HK-2 (cell line): Measurements from ENCODE around the gene ANGPT4.

Experiments
- DNase-seq: peaks from one replicate; pipeline ENCODE4 v3.0.0-alpha.2; 2018; ENCODE audit not compliant: unreplicated experiment

The ANGPT4 gene, protein sequence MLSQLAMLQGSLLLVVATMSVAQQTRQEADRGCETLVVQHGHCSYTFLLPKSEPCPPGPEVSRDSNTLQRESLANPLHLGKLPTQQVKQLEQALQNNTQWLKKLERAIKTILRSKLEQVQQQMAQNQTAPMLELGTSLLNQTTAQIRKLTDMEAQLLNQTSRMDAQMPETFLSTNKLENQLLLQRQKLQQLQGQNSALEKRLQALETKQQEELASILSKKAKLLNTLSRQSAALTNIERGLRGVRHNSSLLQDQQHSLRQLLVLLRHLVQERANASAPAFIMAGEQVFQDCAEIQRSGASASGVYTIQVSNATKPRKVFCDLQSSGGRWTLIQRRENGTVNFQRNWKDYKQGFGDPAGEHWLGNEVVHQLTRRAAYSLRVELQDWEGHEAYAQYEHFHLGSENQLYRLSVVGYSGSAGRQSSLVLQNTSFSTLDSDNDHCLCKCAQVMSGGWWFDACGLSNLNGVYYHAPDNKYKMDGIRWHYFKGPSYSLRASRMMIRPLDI

DNA sequence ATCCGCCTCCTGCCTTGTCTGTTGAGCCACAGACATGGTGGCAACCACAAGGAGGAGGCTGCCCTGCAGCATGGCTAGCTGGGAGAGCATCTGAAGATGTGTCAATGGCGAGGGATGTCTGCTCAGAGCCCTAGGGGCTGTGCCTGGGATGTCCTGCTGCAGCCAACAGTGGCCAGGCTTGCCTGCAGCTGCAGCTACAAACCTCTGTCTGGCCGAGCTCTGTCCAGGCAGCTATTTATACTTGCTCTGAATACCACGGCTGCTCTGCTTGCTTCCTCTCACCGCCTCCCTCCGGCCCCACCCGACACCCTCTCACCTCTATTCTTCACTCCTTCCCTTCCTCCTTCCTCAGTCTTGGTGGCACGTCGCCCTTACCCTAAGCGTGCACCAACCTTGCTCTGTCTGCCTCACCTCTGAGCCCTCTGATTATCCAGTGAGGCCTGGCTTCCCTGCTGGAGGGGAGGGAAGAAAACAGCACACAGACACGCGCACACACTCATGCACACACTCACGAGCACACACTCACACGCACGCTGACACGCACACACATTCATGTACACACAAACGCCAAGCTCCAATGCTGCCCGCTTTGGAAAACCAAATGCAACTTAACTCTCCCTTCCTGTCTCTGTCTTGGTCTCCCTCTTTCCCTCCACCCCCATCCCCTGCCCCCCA lies at the start of gene ANGPT4:
ANGPT4 (minus strand) TSS at position 210 of the 675 bp plus-strand sequence; CDS start at position 90, 120 bp downstream.
- no peak for DNase-seq

DNA sequence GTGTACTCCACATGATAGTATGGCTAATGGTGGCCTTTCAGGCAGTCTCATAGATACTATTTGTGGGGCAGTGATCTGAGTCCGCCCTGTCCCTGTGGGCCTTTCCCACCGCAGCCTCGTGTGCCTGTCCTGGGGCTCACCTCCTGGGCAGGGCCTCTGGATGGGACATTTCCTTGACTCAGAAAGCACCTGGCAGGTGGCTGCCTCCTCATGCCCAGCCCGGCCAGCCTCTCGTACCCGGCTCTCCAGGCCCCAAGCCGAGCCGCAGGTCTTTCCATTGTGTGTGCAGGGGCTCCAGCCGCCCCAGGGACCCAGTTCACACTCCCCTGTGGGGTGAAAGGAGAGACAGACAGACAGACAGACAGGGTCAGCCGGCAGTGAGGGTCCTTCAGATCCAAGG lies 47.7 kb upstream of the ANGPT4 start:
- no peak for DNase-seq

DNA sequence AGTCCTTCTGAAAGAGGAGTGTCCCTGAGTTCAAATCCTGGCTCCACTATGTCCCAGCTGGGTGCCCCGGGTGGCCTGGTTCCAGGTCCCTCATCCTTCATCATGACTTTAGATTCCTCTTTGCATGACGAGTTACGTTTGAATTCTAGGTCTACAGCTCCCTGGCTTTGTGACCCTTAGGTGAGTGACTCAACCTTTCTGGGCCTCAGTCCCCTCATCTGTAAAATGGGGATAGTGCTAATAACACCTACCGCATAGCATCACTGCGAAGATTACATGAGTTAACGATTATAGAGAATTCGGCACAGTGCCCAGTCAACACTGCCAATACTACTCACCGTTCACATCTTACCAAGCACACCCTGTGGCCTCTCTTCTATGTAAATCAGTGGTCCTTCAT lies 46.5 kb upstream of the ANGPT4 start:
- DNase-seq = no peak

DNA sequence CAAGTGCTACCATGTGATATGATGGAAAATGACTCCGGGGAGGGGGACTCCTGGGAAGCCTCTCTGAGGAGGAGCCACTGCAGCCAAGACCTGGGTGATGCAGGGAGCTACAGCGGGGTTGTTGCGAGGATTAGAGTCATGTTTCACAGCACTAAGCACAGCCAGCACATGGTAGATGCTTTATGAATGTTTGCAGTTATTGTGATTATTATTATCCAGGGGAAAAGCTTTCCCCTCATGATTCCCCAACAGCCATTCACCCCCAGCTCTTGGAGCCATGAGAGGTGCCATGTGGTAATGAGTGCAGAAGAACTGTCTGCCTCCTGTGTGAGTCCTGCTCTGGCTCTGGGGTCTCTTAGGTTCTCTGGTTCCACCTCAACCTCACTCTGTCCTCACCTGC lies 46.1 kb upstream of the ANGPT4 start:
- DNase-seq = no peak

DNA sequence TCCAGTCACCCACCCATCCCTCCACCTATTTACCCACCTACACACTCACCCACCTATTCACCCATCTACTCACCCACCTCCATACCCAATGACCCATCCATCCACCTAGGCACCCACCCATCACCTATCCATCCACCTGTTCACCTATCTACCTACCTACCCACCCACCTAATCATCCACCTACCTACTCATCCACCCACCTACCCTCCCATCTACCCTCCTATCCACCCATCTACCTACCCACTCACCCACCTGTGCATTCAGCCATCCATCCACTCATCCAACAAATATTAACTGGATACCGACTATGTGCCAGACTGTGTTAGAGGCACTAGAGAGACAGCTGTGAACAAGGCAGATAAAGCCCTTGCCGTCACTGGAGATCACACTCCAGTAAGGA lies 45.6 kb upstream of the ANGPT4 start:
- no peak for DNase-seq

DNA sequence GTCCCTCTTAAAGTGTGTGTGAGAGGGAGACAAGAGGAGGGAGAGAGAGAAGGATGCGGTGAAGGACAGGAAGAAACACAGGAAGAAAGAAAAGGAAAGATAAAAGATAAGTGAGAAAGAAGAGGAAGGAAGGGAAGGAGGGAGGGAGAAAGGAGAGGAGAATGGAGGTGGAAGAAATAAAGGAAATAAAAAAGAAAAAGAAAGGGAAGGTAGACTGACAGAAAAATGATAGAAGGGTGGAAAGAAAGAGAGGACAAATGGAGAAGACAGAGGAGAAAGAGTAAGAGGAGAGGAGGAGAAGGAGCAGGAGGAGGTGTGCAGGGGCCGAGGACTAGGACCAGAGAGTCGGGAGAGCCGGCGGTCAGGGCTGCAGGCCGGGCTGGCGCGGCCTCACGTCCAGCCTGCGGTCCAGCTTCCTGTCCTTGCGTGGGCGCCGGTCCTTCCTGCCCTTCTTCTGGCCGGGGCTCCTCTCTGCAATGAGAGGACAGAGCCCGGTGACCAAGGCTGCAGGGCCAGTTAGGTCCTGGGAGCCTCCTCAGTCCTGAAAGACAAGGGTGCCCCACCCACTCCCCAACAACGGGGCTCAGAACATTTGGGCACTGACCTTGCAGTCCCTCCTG lies 44.0 kb upstream of the ANGPT4 start:
- DNase-seq = no peak

DNA sequence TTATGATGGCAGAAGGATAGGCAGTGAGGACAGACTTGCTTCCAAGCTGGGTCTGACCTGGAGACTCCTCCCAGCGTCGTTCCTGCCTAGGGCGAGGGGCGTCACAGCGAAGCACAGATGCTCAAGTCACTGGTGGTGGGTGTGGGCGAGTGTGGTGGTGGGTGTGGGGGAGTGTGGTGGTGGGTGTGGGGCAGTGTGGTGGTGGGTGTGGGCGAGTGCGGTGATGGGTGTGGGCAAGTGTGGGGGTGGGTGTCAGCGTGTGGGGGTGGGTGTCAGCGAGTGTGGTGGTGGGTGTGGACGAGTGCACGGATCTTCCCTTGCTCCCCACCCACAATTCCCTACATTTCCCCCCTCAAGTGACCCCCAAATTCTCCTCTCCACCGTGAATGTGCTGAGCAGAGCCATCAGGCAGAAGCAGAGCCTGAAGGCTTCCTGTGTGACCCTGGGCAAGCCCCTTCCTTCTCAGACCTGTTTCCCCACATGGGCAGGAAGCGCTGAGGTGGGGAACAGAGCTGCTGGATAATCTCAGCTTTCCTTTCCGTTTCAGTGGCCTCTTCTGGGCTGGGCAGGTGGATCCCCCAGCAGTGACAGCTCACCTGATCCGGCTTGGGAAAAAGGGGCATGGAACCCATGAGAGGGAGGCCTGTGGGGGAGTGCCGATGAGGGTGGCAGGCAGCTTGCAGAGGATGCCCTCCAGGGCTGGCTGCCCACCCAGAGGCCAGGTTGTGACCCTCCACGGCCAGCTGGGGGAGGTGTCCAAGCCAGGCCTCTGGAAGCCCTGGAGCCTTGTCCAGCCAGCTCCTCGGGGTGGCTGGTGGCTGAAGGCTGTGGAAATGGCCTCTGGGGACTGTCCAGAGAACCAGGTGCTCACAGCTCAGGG lies 43.0 kb upstream of the ANGPT4 start:
- DNase-seq = no peak

DNA sequence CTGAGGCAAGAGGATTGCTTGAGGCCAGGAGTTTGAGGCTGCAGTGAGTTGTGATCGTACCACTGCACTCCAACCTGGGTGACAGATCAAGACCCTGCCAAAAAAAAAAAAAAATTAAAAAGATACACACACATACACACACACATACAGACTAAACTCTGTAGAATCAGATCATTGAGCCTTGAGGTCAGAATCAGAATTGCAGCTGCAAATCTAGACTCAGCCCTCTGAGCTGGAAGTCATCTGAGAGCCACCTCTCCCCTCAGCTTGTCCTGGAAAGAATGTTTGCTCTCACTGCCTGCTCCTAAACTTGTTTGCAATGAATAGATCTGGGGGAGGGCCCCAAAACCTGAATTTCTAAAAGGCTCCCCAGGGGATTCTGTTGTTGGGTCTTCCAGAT lies 41.4 kb upstream of the ANGPT4 start:
- no peak for DNase-seq

DNA sequence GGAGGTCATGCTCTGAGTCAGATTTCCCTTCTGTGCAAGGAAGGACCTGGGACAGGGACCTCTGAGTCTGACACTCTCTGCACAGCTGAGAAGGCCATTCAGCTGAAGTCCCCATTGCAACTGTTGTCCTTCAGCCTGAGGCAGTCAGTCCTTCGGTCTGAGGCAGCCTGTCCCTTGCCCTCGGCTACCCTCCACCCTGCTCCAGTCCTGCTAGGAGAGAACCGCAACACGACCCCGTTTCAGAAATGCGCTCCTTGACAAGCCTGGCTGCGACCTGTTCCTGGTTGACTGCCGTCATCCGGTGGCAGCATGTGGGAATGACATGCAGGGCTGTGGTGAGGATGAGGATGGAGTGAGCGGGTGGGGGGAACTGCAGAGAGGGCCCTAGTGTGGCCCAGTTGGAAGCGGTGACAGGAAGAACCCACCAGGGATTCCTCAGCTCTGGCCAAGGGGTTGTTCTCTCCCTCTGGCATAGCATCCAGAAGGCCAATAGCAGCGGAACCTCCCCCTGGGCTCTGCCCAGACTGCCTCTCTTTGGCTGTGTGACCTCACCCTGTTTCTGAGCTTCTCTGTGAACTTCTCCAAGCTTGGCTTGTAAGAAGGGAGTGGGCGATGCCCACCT lies 40.3 kb upstream of the ANGPT4 start:
- peak; percentile 84 for DNase-seq

DNA sequence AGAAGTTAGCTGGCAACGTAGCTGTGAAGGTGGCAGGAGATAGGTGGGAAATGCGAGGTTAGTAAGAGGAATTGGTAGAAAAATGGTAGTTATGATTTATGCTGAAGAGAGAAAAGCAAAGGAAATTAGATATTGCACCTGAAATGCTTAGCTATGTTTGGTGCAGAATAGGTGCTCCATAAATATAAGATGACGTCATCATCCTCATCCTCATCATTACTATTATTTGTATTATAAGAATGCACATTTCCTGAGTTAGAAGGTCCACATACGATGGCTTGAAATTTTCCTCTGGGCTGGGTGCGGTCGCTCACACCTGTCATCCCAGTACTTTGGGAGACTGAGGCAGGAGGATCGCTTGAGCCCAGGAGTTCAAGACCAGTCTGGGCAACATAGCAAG lies 39.5 kb upstream of the ANGPT4 start:
- no peak for DNase-seq

DNA sequence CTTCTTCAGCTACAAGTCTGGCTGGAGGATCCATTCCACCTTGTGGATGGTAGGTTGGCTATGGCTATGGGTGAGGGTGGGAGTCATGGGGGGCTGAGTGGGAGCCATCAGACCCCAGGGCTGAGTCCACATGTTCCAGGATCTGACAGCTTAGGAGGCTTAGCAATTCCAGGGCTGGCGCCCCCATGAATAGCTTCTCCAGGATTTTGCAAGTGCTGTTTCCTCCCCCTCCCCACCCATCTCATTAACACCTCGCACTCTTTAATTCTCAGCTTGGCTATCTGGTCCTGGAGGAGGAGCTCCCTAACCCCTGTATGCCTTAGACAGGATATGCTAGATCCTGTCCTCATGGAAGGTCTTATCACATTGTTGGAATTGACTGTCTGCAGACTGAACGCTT lies 39.0 kb upstream of the ANGPT4 start:
- DNase-seq = no peak

DNA sequence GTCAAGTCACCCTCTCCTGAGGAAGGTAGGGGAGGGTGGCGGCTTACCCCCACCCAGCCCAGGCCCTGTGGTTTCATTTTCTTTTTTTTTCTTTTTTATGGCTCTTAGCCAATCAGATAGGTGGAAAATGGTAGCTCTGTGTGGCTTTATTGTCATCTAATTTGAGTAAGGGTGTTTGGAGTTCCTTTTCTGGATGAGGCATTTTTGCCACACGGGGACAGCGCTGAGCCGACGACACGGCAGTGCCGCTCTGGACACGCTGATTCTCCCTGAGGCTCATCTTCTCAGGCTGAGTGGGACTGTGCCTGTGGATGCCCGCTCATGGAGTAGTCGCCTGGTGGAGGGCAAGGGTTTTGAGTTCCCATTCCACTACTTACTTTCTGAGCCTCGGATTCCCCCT lies 37.6 kb upstream of the ANGPT4 start:
- DNase-seq = no peak

DNA sequence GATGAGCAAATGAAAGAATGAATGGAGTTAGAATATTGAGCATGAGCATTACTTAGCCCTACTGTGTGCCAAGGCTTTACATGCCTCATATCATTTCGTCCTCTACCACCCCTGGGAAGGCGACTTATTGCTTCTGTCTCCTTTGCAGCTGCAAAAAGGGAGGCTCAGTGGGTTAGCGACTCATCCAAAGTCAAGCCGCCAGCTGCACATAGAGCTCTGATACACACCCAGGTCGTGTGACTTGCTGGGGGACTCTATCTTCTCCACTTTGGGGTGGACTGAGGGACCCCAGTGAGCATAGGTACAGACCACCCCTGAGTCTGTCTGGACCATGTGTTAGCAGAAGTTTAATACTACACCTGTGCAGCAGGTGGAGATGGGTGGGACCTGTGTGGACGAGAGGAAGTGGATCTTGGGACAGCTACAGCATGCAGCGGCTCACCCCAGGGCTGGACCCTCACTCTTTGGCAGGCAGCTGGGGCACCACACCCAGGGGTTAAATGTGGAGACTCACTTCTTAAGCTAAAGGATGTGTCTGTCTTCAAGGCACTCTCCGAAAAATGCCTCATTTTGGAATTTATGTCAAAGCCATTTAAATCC lies 36.2 kb upstream of the ANGPT4 start:
- no peak for DNase-seq

DNA sequence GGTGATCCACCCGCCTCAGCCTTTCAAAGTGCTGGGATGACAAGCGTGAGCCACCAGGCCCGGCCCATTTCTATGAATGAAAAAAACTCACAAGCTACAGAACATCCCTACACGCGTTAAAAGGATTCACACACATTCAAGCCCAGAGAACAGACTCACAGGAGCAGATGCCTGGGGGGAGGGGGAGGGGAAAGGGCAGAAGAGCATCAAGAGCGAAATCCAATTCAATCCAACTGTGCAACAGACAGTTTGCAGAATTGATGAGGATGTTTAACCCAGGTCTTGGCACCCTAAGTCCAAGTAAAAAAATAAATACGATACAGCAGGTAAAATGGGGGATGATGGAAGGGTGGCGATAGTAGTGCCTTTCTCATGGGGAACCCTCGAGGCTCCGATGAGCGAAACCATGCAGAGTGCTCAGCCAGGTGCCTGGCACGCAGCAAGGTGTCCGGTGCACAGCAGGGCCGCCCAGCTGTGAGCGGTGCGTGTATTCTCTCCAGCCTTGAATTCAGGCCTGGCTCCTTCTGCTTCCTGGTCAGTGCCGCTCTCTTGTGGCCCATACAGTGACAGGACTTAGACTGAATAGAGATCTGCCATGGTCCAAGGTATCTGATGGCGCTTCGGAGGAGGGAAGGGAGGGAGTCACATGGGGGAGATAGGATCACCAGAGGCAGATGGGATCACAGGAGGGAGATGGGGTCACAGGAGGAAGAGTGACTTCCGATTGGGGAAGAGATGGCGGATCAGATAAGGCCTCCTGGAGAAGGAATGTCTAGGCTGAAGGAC lies 35.4 kb upstream of the ANGPT4 start:
- no peak for DNase-seq

DNA sequence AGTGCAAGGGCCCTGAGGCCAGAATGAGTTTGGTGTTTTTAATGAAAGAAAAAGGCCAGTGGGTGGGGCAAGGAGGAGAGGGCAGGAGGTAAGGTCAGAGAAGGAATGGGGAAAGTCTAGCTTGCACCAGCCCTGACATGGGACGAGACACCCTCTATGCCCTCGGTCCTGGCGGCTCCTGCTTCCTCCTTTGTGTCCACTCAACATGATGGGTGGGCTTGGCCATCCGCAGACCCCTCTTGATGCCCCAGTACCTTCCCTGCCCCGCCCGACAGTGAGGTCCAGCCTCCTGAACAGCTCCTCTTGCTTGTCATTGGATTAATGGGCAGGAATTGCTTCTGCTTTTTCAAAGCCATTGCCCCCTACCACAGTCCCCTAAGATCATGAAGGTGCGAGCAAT lies 33.6 kb upstream of the ANGPT4 start:
- DNase-seq = no peak

DNA sequence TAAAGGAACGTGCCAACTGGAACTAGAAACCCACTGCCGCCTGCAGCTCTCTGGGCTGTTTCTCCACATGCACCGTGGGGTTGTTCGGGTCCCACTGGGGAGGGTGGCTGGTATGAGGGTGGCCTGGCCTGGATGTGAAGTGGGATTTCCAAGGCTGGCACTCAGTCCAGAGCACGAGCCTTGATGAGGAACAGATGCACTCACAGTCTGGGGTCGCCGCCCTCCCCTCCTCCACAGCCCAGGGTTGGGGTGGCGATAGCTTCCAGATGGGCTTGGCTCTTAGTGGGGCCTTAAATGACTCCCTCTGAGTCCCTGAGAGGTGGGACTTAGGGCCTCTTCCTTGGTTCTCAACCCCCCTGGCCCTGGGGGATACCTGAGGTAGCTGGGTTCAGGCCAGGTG lies 30.7 kb upstream of the ANGPT4 start:
- no peak for DNase-seq

DNA sequence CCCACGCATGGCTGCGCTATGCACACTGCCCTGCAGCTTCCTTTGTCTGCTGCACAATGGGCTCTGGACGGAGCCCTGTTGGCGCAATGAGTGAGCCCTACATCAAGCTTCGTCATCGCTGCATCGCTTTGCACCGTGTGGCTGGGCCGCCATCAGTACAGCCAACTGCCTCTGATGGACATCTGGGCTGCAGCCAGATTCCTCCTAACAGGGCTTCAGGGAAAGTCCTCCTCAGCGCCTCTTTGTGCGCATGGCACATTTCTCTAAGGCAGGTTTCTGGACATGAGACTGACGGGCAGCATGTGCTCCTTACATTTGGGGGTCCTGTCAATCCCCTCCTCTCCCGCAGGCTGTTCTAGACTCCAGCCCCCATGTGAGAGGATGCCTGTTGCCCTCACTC lies 29.7 kb upstream of the ANGPT4 start:
- DNase-seq = no peak

DNA sequence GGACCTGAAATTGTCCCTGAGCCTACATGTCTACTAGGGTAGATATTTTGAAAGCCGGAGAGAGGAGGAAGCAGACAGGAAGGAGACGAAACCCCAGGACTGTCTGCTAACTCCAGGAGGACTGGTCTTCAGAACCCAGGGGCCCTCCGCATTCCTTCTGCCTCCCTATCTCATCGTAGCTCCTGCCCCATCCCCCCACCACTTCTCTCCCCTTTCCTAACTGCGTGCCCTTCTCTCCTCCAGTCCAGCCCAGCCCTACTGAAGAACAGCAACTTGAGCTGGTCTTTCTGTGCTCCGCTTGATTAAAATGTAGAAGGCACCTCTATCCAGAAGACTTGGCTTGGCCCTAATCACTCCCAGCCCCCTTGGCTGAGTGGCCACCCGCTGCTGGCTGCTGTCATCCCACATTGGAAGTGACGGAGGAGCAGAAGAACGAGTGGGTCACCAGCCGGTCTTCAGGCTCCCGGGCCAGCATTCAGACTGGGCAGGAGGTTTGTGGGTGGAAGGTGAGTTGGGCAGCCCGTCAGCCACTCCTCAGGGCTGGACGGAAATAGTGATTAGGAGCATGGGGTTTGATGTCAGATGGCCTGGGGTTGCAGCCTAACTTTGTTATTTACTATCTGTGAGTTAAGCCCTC lies 28.8 kb upstream of the ANGPT4 start:
- DNase-seq = no peak

DNA sequence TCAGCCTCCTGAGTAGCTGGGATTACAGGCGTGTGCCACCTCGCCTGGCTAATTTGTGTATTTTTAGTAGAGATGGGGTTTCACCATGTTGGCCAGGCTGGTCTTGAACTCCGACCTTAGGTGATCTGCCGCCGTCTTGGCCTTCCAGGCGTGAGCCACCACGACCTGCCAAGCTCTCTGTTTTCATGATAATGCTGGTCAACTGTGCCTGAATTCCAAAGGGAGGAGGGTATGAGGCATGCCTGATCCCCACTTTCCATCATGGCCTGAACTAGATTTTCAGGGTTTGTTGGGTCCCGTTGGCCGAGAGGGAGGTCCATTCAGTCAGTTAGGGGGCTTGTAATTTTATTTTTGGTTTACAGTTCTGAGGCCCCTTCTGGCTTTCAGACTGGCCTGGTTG lies 28.0 kb upstream of the ANGPT4 start:
- DNase-seq = no peak

DNA sequence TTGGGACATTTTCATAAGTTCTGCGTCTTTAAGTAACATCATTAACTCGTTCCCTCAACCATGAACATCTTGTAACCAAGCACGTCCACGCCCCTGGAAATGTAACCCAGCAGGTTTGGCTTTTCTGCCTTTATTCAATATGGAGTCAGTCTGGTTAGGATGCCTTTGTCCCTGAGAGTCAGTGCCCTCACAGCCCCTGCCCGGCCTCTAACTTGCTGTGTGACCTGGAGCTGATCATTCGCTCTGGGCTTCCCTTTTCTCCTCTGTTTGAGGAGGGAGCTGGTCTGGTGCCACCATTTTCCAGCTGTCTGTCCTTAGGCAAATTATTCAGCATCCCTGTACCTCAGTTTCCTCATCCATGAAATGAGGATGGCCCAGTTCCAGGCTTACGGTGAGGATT lies 26.5 kb upstream of the ANGPT4 start:
- no peak for DNase-seq
